C1 segment of cervical spinal cord (tissue), 14 donors: Measurements from ENCODE around the gene AGPAT3.

ENCODE experiments used
- DNase-seq, 14 donors: peaks; one replicate each; lab custom pipeline; 2025; lab: John Stamatoyannopoulos, UW

Gene AGPAT3

GRCh38 chr21:43864313-43864961 is 586 bp upstream of the AGPAT3 start:
- DNase-seq: peak in 2 of 14 donors; percentile 19 to 37

- DNase-seq: peak in 6 of 14 donors; percentile 20 to 62 (median 36)
These were observed 677 bp downstream of the AGPAT3 start for GRCh38 chr21:43865540-43866259.

- peak in 9 of 14 donors; percentile 16 to 59 (median 40) for DNase-seq
These were observed 1.2 kb downstream of the AGPAT3 start for GRCh38 chr21:43866260-43866629.

GRCh38 chr21:43866659-43867331 is 1.8 kb downstream of the AGPAT3 start:
- peak in 1 of 14 donors; percentile 25 for DNase-seq

- DNase-seq: no peak
These were observed 2.3 kb downstream of the AGPAT3 start for GRCh38 chr21:43867332-43867703.

GRCh38 chr21:43867948-43868347 is 2.9 kb downstream of the AGPAT3 start:
- DNase-seq: no peak

- no peak for DNase-seq
These were observed 3.4 kb downstream of the AGPAT3 start for GRCh38 chr21:43868461-43868860.

GRCh38 chr21:43869486-43870325 is 4.7 kb downstream of the AGPAT3 start:
- no peak for DNase-seq

GRCh38 chr21:43871487-43871886 is 6.5 kb downstream of the AGPAT3 start:
- no peak for DNase-seq

- DNase-seq: no peak
These were observed 7.6 kb downstream of the AGPAT3 start for GRCh38 chr21:43872531-43873197.

GRCh38 chr21:43873673-43874072 is 8.7 kb downstream of the AGPAT3 start:
- DNase-seq: no peak

- no peak for DNase-seq
These were observed 9.2 kb downstream of the AGPAT3 start for GRCh38 chr21:43874085-43874805.

GRCh38 chr21:43876605-43877004 is 11.6 kb downstream of the AGPAT3 start:
- no peak for DNase-seq

- DNase-seq: no peak
These were observed 13.0 kb downstream of the AGPAT3 start for GRCh38 chr21:43877936-43878575.

- no peak for DNase-seq
These were observed 14.5 kb downstream of the AGPAT3 start for GRCh38 chr21:43879348-43880110.

- peak in 4 of 14 donors; percentile 14 to 72 (median 21) for DNase-seq
These were observed 15.3 kb downstream of the AGPAT3 start for GRCh38 chr21:43880111-43880985.

- no peak for DNase-seq
These were observed 16.3 kb downstream of the AGPAT3 start for GRCh38 chr21:43881283-43881682.

- no peak for DNase-seq
These were observed 16.9 kb downstream of the AGPAT3 start for GRCh38 chr21:43881935-43882334.
